Measurements from ENCODE around the gene HSD17B13.

DNA sequence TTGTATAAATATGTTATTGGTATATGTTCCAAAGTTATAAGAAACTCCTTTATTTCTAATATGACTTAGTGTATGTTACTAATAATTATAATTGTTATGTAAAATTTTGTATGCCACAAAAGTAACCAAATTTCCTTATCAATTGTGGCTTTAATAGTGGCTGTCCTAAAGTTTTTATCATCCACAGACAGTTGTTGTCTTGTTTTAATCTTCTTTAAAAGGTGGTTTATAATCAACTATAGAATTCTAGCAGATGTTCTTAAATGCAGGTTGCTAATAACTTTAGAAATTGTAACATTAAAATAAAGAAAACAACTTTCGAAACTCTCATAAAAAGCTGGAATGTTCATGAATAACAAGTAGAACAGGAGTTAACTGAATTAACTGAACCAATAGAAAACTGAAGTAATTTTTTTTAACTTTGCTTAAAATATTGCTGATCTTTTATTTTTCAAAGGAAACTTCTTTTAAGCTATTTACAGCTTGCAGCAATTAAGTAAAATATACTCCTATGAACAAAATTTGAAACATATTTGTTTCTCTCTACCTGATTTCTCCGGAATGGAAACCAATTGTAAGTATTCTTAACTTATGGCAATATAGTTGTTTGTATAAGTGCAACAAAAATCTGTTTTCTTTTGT, 44.0 kb upstream of the HSD17B13 start:
- TF ChIP-seq, protein P1, sequence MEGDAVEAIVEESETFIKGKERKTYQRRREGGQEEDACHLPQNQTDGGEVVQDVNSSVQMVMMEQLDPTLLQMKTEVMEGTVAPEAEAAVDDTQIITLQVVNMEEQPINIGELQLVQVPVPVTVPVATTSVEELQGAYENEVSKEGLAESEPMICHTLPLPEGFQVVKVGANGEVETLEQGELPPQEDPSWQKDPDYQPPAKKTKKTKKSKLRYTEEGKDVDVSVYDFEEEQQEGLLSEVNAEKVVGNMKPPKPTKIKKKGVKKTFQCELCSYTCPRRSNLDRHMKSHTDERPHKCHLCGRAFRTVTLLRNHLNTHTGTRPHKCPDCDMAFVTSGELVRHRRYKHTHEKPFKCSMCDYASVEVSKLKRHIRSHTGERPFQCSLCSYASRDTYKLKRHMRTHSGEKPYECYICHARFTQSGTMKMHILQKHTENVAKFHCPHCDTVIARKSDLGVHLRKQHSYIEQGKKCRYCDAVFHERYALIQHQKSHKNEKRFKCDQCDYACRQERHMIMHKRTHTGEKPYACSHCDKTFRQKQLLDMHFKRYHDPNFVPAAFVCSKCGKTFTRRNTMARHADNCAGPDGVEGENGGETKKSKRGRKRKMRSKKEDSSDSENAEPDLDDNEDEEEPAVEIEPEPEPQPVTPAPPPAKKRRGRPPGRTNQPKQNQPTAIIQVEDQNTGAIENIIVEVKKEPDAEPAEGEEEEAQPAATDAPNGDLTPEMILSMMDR (IDR thresholded peaks at IDR 0.05), result no peak
- no peak for TF ChIP-seq POLR2A (IDR thresholded peaks at IDR 0.05)
